Stimulated activated effector memory CD8-positive, alpha-beta T cell treated with anti-CD3 and anti-CD28 coated beads, Interleukin-12 subunit alpha, Interleukin-12 subunit beta, amount 100 ng/mL, for 72 hours (primary cell): Measurements from ENCODE around the gene MREG.
"Not testable (repeated sequence)": the region's sequence is repeated elsewhere in the genome, so short reads cannot be mapped to it uniquely, and the experiment has no call there.

Source experiments
- ATAC-seq: fragments of 150-1000 bp; cut with Tn5 transposase; 2 replicates; pipeline ENCODE4 v1.10.0; 2021
- DNase-seq, 2 donors: peaks; one replicate each; pipeline ENCODE4 v3.0.0; 2021 to 2022; ENCODE audit warnings: low spot score in 2 of 2
- H3K27ac Mint-ChIP-seq: one replicate; pipeline ENCODE4 v1.8.0; 2022; ENCODE audit warnings: mild to moderate bottlenecking, mixed read lengths
- H3K36me3 Mint-ChIP-seq: one replicate; pipeline ENCODE4 v1.8.0; 2022; ENCODE audit warnings: mild to moderate bottlenecking, mixed read lengths
- H3K4me1 Mint-ChIP-seq: one replicate; pipeline ENCODE4 v1.8.0; 2022; ENCODE audit warnings: mixed read lengths
- H3K4me3 Mint-ChIP-seq: one replicate; pipeline ENCODE4 v1.8.0; 2022; ENCODE audit warnings: mild to moderate bottlenecking, mixed read lengths
- H3K9me3 Mint-ChIP-seq: one replicate; pipeline ENCODE4 v1.8.0; 2022; ENCODE audit warnings: mixed read lengths

The MREG gene

GRCh38 chr2:215966274-215966673, 47.1 kb downstream of the MREG start:
- DNase-seq (no peak), ATAC-seq (no peak)
- H3K36me3 Mint-ChIP-seq, result peaks cover 1% of the 10 kb centered on the region
- no peak overlapping the region for H3K4me3 Mint-ChIP-seq
- H3K4me1 Mint-ChIP-seq, result peaks cover 52% of the 10 kb centered on the region
- no peaks in the 10 kb centered on the region for H3K9me3 Mint-ChIP-seq
- peak overlapping the region; percentile 77 for H3K27ac Mint-ChIP-seq

- DNase-seq (no peak), ATAC-seq (no peak)
- Mint-ChIP-seq H3K4me3 (no peak overlapping the region), H3K27ac (peak overlapping the region; percentile 77), H3K36me3 (no peaks in the 10 kb centered on the region), H3K4me1 (peaks cover 46% of the 10 kb centered on the region), H3K9me3 (no peaks in the 10 kb centered on the region)
These were observed 47.7 kb downstream of the MREG start for GRCh38 chr2:215965532-215966165.

GRCh38 chr2:215961981-215962380, 51.4 kb downstream of the MREG start:
- no peak overlapping the region for H3K4me3 Mint-ChIP-seq
- ATAC-seq (no peak), DNase-seq (no peak)
- peaks cover 22% of the 10 kb centered on the region for H3K4me1 Mint-ChIP-seq
- H3K9me3 Mint-ChIP-seq, result no peaks in the 10 kb centered on the region
- H3K27ac Mint-ChIP-seq, result peak overlapping the region; percentile 68
- no peaks in the 10 kb centered on the region for H3K36me3 Mint-ChIP-seq

- peaks cover 6% of the 10 kb centered on the region for H3K4me1 Mint-ChIP-seq
- no peak overlapping the region for H3K4me3 Mint-ChIP-seq
- no peaks in the 10 kb centered on the region for H3K9me3 Mint-ChIP-seq
- H3K36me3 Mint-ChIP-seq, result no peaks in the 10 kb centered on the region
- ATAC-seq (no peak), DNase-seq (no peak)
- no peak overlapping the region for H3K27ac Mint-ChIP-seq
These were observed 55.1 kb downstream of the MREG start for GRCh38 chr2:215958257-215958656.

- not testable (repeated sequence) for H3K27ac Mint-ChIP-seq, H3K4me1 Mint-ChIP-seq, DNase-seq, H3K4me3 Mint-ChIP-seq, ATAC-seq, H3K36me3 Mint-ChIP-seq, H3K9me3 Mint-ChIP-seq
These were observed 55.8 kb downstream of the MREG start for GRCh38 chr2:215957354-215958122.

GRCh38 chr2:215952860-215953637, 60.3 kb downstream of the MREG start:
- ATAC-seq (no peak), DNase-seq (no peak)
- Mint-ChIP-seq H3K4me3 (no peak overlapping the region), H3K4me1 (peaks cover 6% of the 10 kb centered on the region), H3K27ac (no peak overlapping the region), H3K36me3 (peaks cover 5% of the 10 kb centered on the region), H3K9me3 (no peaks in the 10 kb centered on the region)

GRCh38 chr2:215951558-215951957, 61.8 kb downstream of the MREG start:
- no peak for DNase-seq
- Mint-ChIP-seq H3K27ac (no peak overlapping the region), H3K4me3 (no peak overlapping the region), H3K9me3 (no peaks in the 10 kb centered on the region), H3K36me3 (peaks cover 8% of the 10 kb centered on the region), H3K4me1 (peaks cover 6% of the 10 kb centered on the region)
- ATAC-seq, result no peak

- ATAC-seq (peak; percentile 79), DNase-seq (no peak)
- Mint-ChIP-seq H3K4me1 (peaks cover 6% of the 10 kb centered on the region), H3K27ac (no peak overlapping the region), H3K36me3 (peaks cover 23% of the 10 kb centered on the region), H3K4me3 (no peak overlapping the region), H3K9me3 (no peaks in the 10 kb centered on the region)
These were observed 63.4 kb downstream of the MREG start for GRCh38 chr2:215949991-215950404.

GRCh38 chr2:215948051-215948450, 65.3 kb downstream of the MREG start:
- DNase-seq (no peak), ATAC-seq (no peak)
- no peak overlapping the region for H3K27ac Mint-ChIP-seq
- H3K4me3 Mint-ChIP-seq, result no peak overlapping the region
- H3K9me3 Mint-ChIP-seq, result no peaks in the 10 kb centered on the region
- H3K4me1 Mint-ChIP-seq, result peaks cover 6% of the 10 kb centered on the region
- peaks cover 43% of the 10 kb centered on the region for H3K36me3 Mint-ChIP-seq

- DNase-seq (no peak), ATAC-seq (no peak)
- H3K36me3 Mint-ChIP-seq, result peaks cover 49% of the 10 kb centered on the region
- H3K4me1 Mint-ChIP-seq, result peaks cover 6% of the 10 kb centered on the region
- H3K27ac Mint-ChIP-seq, result no peak overlapping the region
- H3K9me3 Mint-ChIP-seq, result no peaks in the 10 kb centered on the region
- no peak overlapping the region for H3K4me3 Mint-ChIP-seq
These were observed 66.8 kb downstream of the MREG start for GRCh38 chr2:215946586-215946985.

- no peak for ATAC-seq
- no peak overlapping the region for H3K27ac Mint-ChIP-seq
- H3K9me3 Mint-ChIP-seq, result no peaks in the 10 kb centered on the region
- DNase-seq, result no peak
- H3K4me3 Mint-ChIP-seq, result no peak overlapping the region
- no peaks in the 10 kb centered on the region for H3K4me1 Mint-ChIP-seq
- H3K36me3 Mint-ChIP-seq, result peaks cover 54% of the 10 kb centered on the region
These were observed 71.2 kb downstream of the MREG start for GRCh38 chr2:215942194-215942593.

GRCh38 chr2:215941726-215942125, 71.6 kb downstream of the MREG start:
- no peak for DNase-seq
- H3K9me3 Mint-ChIP-seq, result no peaks in the 10 kb centered on the region
- no peaks in the 10 kb centered on the region for H3K4me1 Mint-ChIP-seq
- no peak overlapping the region for H3K27ac Mint-ChIP-seq
- no peak for ATAC-seq
- H3K4me3 Mint-ChIP-seq, result no peak overlapping the region
- peaks cover 54% of the 10 kb centered on the region for H3K36me3 Mint-ChIP-seq

- H3K4me1 Mint-ChIP-seq, result no peaks in the 10 kb centered on the region
- DNase-seq, result no peak
- peaks cover 43% of the 10 kb centered on the region for H3K36me3 Mint-ChIP-seq
- no peaks in the 10 kb centered on the region for H3K9me3 Mint-ChIP-seq
- ATAC-seq, result no peak
- H3K27ac Mint-ChIP-seq, result no peak overlapping the region
- H3K4me3 Mint-ChIP-seq, result no peak overlapping the region
These were observed 72.6 kb downstream of the MREG start for GRCh38 chr2:215940645-215941184.

GRCh38 chr2:215937190-215937589, 76.2 kb downstream of the MREG start:
- H3K4me3 Mint-ChIP-seq, result no peak overlapping the region
- peaks cover 15% of the 10 kb centered on the region for H3K36me3 Mint-ChIP-seq
- H3K27ac Mint-ChIP-seq, result no peak overlapping the region
- no peak for DNase-seq
- H3K4me1 Mint-ChIP-seq, result no peaks in the 10 kb centered on the region
- ATAC-seq, result no peak
- H3K9me3 Mint-ChIP-seq, result no peaks in the 10 kb centered on the region

GRCh38 chr2:215933151-215933550, 80.2 kb downstream of the MREG start:
- Mint-ChIP-seq H3K9me3 (no peaks in the 10 kb centered on the region), H3K36me3 (no peaks in the 10 kb centered on the region)
- ATAC-seq, result no peak

More at GRCh38 chr2:215933151-215933550, 80.2 kb downstream of the MREG start:
- Mint-ChIP-seq H3K4me1 (peaks cover 10% of the 10 kb centered on the region), H3K27ac (no peak overlapping the region), H3K4me3 (no peak overlapping the region)
- no peak for DNase-seq
